ENCODE results near the gene HMCES.

DNA sequence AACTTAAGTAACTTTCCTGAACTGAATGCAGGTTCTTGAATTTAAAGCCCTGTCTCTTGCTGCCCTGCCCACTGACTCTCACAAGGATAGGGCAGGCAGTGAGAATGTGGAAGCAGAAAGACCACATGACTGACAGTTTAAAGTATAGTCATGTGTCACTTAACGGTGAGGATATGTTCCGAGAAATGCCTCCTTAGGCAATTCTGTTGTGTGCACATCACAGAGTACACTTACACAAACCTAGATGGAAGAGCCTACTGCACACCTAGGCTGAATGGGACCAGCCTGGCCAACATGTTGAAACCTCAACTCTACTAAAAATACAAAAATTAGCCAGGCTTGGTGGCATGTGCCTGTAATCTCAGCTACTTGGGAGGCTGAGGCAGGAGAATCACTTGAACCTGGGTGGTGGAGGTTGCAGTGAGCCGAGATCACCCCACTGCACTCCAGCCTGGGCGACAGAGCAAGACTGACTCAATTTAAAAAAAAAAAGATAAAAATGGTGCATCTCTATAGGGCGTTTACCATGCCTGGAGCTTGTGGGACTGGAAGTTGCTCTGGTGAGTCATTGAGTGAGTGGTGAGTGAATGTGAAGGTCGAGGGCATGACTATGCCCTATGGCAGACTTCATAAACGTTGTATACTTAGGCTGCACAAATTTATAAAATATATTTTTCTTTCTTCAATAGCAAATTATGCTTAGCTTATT lies 48.2 kb upstream of the HMCES start:
- no peak for TF ChIP-seq ZNF776 (tag by site-specific recombination; IDR thresholded peaks at IDR 0.05; ENCODE audit: borderline replicate concordance)
- no peak for TF ChIP-seq SCRT1 (tag by site-specific recombination; IDR thresholded peaks at IDR 0.05; ENCODE audit: borderline replicate concordance)
- TF ChIP-seq, protein P1, sequence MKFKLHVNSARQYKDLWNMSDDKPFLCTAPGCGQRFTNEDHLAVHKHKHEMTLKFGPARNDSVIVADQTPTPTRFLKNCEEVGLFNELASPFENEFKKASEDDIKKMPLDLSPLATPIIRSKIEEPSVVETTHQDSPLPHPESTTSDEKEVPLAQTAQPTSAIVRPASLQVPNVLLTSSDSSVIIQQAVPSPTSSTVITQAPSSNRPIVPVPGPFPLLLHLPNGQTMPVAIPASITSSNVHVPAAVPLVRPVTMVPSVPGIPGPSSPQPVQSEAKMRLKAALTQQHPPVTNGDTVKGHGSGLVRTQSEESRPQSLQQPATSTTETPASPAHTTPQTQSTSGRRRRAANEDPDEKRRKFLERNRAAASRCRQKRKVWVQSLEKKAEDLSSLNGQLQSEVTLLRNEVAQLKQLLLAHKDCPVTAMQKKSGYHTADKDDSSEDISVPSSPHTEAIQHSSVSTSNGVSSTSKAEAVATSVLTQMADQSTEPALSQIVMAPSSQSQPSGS (tag by site-specific recombination; IDR thresholded peaks at IDR 0.05; ENCODE audit: low read depth), result no peak
- TF ChIP-seq ZNF561 (tag by site-specific recombination; IDR thresholded peaks at IDR 0.05; ENCODE audit: borderline replicate concordance), result no peak
- TF ChIP-seq YY1 (tag by site-specific recombination; IDR thresholded peaks at IDR 0.05), result no peak
